ENCODE data around the gene C18orf32. TPM values are rescaled to one million over a fixed set of nuclear protein-coding genes. Genes with fewer than 3 reads are reported as not detected.

C18orf32 gene
- total RNA-seq, 4 donors from 2014 or later: 20.7 to 42.6 (median 31.9) TPM

GRCh38 chr18:49491857-49492693, 5.0 kb upstream of the C18orf32 start, which contains the start of gene RPL17:
TSS of gene RPL17 (minus strand) at chr18:49492465.
- Histone ChIP-seq H3K27ac (peak within 1 kb of the TSS; percentile 83 to 89), H3K27me3 (no peaks in the 10 kb centered on the region), H3K36me3 (no peaks in the 10 kb centered on the region), H3K9me3 (no peaks in the 10 kb centered on the region), H3K4me3 (peak within 1 kb of the TSS; percentile 52 to 63), H3K4me1 (no peaks in the 10 kb centered on the region)
- peak; percentile 87 to 97 for DNase-seq
- intact Hi-C loops (cut with DNase I; ENCODE audit: low total_unique reads): no loop called here
- peak in 3 of 4 experiments; percentile 5 to 35 (median 16) for TF ChIP-seq CTCF (IDR thresholded peaks at IDR 0.05)
- TF ChIP-seq POLR2A (IDR thresholded peaks at IDR 0.05): peak; percentile 94

GRCh38 chr18:49491534-49491856, 4.5 kb upstream of the C18orf32 start:
- H3K36me3 ChIP-seq: no peaks in the 10 kb centered on the region
- TF ChIP-seq CTCF (IDR thresholded peaks at IDR 0.05) (no peak), POLR2A (IDR thresholded peaks at IDR 0.05) (no peak)
- intact Hi-C loops (cut with DNase I; ENCODE audit: low total_unique reads): no loop called here
- peak overlapping the region; percentile 52 to 63 for H3K4me3 ChIP-seq
- DNase-seq: no peak
- H3K27me3 ChIP-seq: no peaks in the 10 kb centered on the region
- H3K27ac ChIP-seq: peak overlapping the region; percentile 83 to 89
- H3K4me1 ChIP-seq: no peaks in the 10 kb centered on the region
- H3K9me3 ChIP-seq: no peaks in the 10 kb centered on the region

- intact Hi-C loops (cut with DNase I; ENCODE audit: low total_unique reads): no loop called here
- H3K4me3 ChIP-seq: no peak overlapping the region
- no peak overlapping the region for H3K27ac ChIP-seq
- no peak for TF ChIP-seq CTCF (IDR thresholded peaks at IDR 0.05)
- no peak for TF ChIP-seq POLR2A (IDR thresholded peaks at IDR 0.05)
- H3K9me3 ChIP-seq: no peaks in the 10 kb centered on the region
- DNase-seq: no peak
- H3K36me3 ChIP-seq: no peaks in the 10 kb centered on the region
- H3K4me1 ChIP-seq: no peaks in the 10 kb centered on the region
- no peaks in the 10 kb centered on the region for H3K27me3 ChIP-seq
Observed at GRCh38 chr18:49490246-49490762, 3.3 kb upstream of the C18orf32 start.

GRCh38 chr18:49487711-49488310, 777 bp upstream of the C18orf32 start:
- Histone ChIP-seq H3K4me3 (peak overlapping the region; percentile 66 to 81), H3K4me1 (no peaks in the 10 kb centered on the region)

More at GRCh38 chr18:49487711-49488310, 777 bp upstream of the C18orf32 start:
- DNase-seq: no peak
- TF ChIP-seq CTCF (IDR thresholded peaks at IDR 0.05) (no peak), POLR2A (IDR thresholded peaks at IDR 0.05) (no peak)
- Histone ChIP-seq H3K27me3 (no peaks in the 10 kb centered on the region), H3K36me3 (no peaks in the 10 kb centered on the region), H3K9me3 (no peaks in the 10 kb centered on the region), H3K27ac (peak overlapping the region; percentile 89 to 96)
- intact Hi-C loops (cut with DNase I; ENCODE audit: low total_unique reads): loop anchor here (10.0 kb wide), 1 partner anchor 327 kb away; the partner anchor contains the start of gene ACAA2
